CD14-positive monocyte (primary cell): ENCODE measurements around the gene MYO7B. TPM values are rescaled to one million over a fixed set of nuclear protein-coding genes. Genes with fewer than 3 reads are reported as not detected.

Experiments used
- DNase-seq, 3 donors: peaks; one replicate each; pipeline ENCODE4 v3.0.0-alpha.2; 2011 to 2022
- H2AFZ ChIP-seq: 2 replicates; pipeline ENCODE4 v1.6.0; 2012; ENCODE audit warnings: mild to moderate bottlenecking, low read depth, low read length, inconsistent platforms; ENCODE audit not compliant: insufficient read depth, poor library complexity, severe bottlenecking
- H3K27ac ChIP-seq, 2 donors: 1 replicate in 1 of 2; 2 replicates in 1 of 2; pipeline ENCODE4 v1.5.1; 2012 to 2013; ENCODE audit warnings: low read length in 2 of 2, control low read depth in 1 of 2, inconsistent platforms in 1 of 2, low read depth in 1 of 2, mild to moderate bottlenecking in 1 of 2
- H3K27me3 ChIP-seq, 2 donors: one replicate each; pipeline versions ENCODE4 v1.6.0 to v1.6.1; 2011 to 2013; ENCODE audit warnings: low read length in 2 of 2; ENCODE audit not compliant: control insufficient read depth in 2 of 2, insufficient read depth in 2 of 2
- H3K36me3 ChIP-seq, 2 donors: replicated peaks in 1 of 2; 1 replicate in 1 of 2; 2 replicates in 1 of 2; pipeline versions ENCODE4 v1.5.1 to v1.6.1; 2012 to 2013; ENCODE audit warnings: low read length in 2 of 2, control low read depth in 1 of 2, inconsistent platforms in 1 of 2, mild to moderate bottlenecking in 1 of 2; ENCODE audit not compliant: insufficient read depth in 2 of 2, control insufficient read depth in 1 of 2
- H3K4me1 ChIP-seq, 2 donors: 1 replicate in 1 of 2; 2 replicates in 1 of 2; pipeline versions ENCODE4 v1.5.1 to v1.6.1; 2012 to 2013; ENCODE audit warnings: low read length in 2 of 2, control low read depth in 1 of 2, inconsistent platforms in 1 of 2, mild to moderate bottlenecking in 1 of 2, moderate library complexity in 1 of 2; ENCODE audit not compliant: insufficient read depth in 2 of 2, control insufficient read depth in 1 of 2
- H3K4me2 ChIP-seq: replicated peaks from 2 replicates; pipeline ENCODE3; 2012; ENCODE audit warnings: low read length, moderate library complexity, mild to moderate bottlenecking; ENCODE audit not compliant: poor library complexity, severe bottlenecking; ENCODE audit errors: extremely low read depth
- H3K4me3 ChIP-seq, 3 experiments: fragments of 200-600 bp in 1 of 3; sonication (generic) in 1 of 3; replicated peaks in 1 of 3; 1 replicate in 2 of 3; 2 replicates in 1 of 3; pipeline ENCODE4 v1.5.1; 2011 to 2013; ENCODE audit warnings: low read length in 3 of 3, mild to moderate bottlenecking in 3 of 3, control low read depth in 2 of 3, low read depth in 2 of 3, inconsistent platforms in 1 of 3, moderate library complexity in 1 of 3
- H3K79me2 ChIP-seq: 2 replicates; pipeline ENCODE4 v1.6.0; 2012; ENCODE audit warnings: mild to moderate bottlenecking, control low read depth, inconsistent platforms, low read length, moderate library complexity; ENCODE audit not compliant: insufficient read depth
- H3K9ac ChIP-seq: 2 replicates; pipeline ENCODE4 v1.6.0; 2017; ENCODE audit warnings: low read length, mild to moderate bottlenecking; ENCODE audit not compliant: insufficient read depth, poor library complexity, severe bottlenecking
- H3K9me3 ChIP-seq, 2 donors: replicated peaks in 1 of 2; 1 replicate in 1 of 2; 2 replicates in 1 of 2; pipeline versions ENCODE4 v1.5.1 to v1.6.1; 2012 to 2013; ENCODE audit warnings: low read length in 2 of 2, control low read depth in 1 of 2; ENCODE audit not compliant: control insufficient read depth in 1 of 2, insufficient read depth in 1 of 2
- H4K20me1 ChIP-seq: 2 replicates; pipeline ENCODE4 v1.6.0; 2012; ENCODE audit warnings: mild to moderate bottlenecking, low read length, control low read depth, moderate library complexity; ENCODE audit not compliant: insufficient read depth
- H3K27ac Mint-ChIP-seq, 7 donors: one replicate each; pipeline ENCODE4 v1.8.0; 2020; ENCODE audit warnings: mild to moderate bottlenecking in 7 of 7, mixed read lengths in 7 of 7, moderate library complexity in 6 of 7, inconsistent platforms in 2 of 7
- H3K27me3 Mint-ChIP-seq, 3 donors: one replicate each; pipeline ENCODE4 v1.8.0; 2021 to 2022; ENCODE audit warnings: low read depth in 3 of 3, mild to moderate bottlenecking in 3 of 3, mixed read lengths in 3 of 3, moderate library complexity in 3 of 3, inconsistent platforms in 1 of 3
- H3K36me3 Mint-ChIP-seq, 2 donors: one replicate each; pipeline ENCODE4 v1.8.0; 2020; ENCODE audit warnings: mixed read lengths in 2 of 2, inconsistent platforms in 1 of 2, mild to moderate bottlenecking in 1 of 2
- H3K4me1 Mint-ChIP-seq: one replicate; pipeline ENCODE4 v1.8.0; 2020; ENCODE audit warnings: mild to moderate bottlenecking, mixed read lengths
- H3K4me3 Mint-ChIP-seq, 2 donors: one replicate each; pipeline ENCODE4 v1.8.0; 2020; ENCODE audit warnings: mild to moderate bottlenecking in 2 of 2, mixed read lengths in 2 of 2, moderate library complexity in 1 of 2
- H3K9me3 Mint-ChIP-seq, 7 donors: one replicate each; pipeline ENCODE4 v1.8.0; 2020 to 2022; ENCODE audit warnings: mixed read lengths in 7 of 7, mild to moderate bottlenecking in 6 of 7, moderate library complexity in 6 of 7, inconsistent platforms in 2 of 7
- WGBS: methylation state at CpG from one replicate; pipeline ENCODE4 v1.1.5; 2013; ENCODE audit warnings: missing lambda C conversion rate; ENCODE audit not compliant: insufficient coverage; 5-methylcytosine and 5-hydroxymethylcytosine counted together
- intact Hi-C, 2 donors: fragments of 100-400 bp; cut with micrococcal nuclease; formaldehyde crosslinking; loops; one replicate each; pipeline versions ENCODE4 v1.15.0 to v1.15.1; 2023
- polyA plus RNA-seq, 3 donors: library from polyadenylated mRNA; depleted of rRNA in 1 of 3; unstranded in 2 of 3; stranded (reverse) in 1 of 3; fragments of 300-500 nt in 2 of 3; fragments of >200 nt in 1 of 3; fragmentation: Illumina TruSeq in 2 of 3; gene quantifications; 1 replicate in 2 of 3; 2 replicates in 1 of 3; pipeline ENCODE4 v1.2.3, GENCODE V29; 2012 to 2021
- TF ChIP-seq, protein P1 (sequence below): fragments of 200-600 bp; IDR thresholded peaks from one replicate; pipeline ENCODE4 v1.8.0; 2022; ENCODE audit warnings: antibody characterized with exemption, mild to moderate bottlenecking

MYO7B gene
- polyA plus RNA-seq, 3 donors, result 7.3 to 9.8 (median 9.0) TPM

- H3K4me1 Mint-ChIP-seq, result peaks cover 25% of the 10 kb centered on the region
- Histone ChIP-seq H3K4me3 (no peak overlapping the region), H3K36me3 (no peaks in the 10 kb centered on the region), H2AFZ (no peak overlapping the region), H3K9ac (no peak overlapping the region), H4K20me1 (no peaks in the 10 kb centered on the region), H3K4me1 (peaks cover 19 to 34% of the 10 kb centered on the region in 2 donors), H3K27me3 (no peaks in the 10 kb centered on the region), H3K4me2 (no peak overlapping the region), H3K9me3 (no peaks in the 10 kb centered on the region), H3K79me2 (no peaks in the 10 kb centered on the region), H3K27ac (no peak overlapping the region)
- H3K27me3 Mint-ChIP-seq, result peaks cover 0 to 9% (median 1%) of the 10 kb centered on the region in 3 donors
- no peaks in the 10 kb centered on the region for H3K36me3 Mint-ChIP-seq
- no peaks in the 10 kb centered on the region for H3K9me3 Mint-ChIP-seq
- no peak for DNase-seq
- intact Hi-C loops, result no loop called here
- H3K4me3 Mint-ChIP-seq, result no peak overlapping the region
- WGBS, result 92% methylated on average over 17 of the region's 19 CpGs
- peak overlapping the region in 3 of 7 donors; percentile 14 to 48 (median 45) for H3K27ac Mint-ChIP-seq
- TF ChIP-seq, protein P1, sequence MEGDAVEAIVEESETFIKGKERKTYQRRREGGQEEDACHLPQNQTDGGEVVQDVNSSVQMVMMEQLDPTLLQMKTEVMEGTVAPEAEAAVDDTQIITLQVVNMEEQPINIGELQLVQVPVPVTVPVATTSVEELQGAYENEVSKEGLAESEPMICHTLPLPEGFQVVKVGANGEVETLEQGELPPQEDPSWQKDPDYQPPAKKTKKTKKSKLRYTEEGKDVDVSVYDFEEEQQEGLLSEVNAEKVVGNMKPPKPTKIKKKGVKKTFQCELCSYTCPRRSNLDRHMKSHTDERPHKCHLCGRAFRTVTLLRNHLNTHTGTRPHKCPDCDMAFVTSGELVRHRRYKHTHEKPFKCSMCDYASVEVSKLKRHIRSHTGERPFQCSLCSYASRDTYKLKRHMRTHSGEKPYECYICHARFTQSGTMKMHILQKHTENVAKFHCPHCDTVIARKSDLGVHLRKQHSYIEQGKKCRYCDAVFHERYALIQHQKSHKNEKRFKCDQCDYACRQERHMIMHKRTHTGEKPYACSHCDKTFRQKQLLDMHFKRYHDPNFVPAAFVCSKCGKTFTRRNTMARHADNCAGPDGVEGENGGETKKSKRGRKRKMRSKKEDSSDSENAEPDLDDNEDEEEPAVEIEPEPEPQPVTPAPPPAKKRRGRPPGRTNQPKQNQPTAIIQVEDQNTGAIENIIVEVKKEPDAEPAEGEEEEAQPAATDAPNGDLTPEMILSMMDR, result no peak
Measured at GRCh38 chr2:127644066-127645025, 108.9 kb downstream of the MYO7B start.

DNA sequence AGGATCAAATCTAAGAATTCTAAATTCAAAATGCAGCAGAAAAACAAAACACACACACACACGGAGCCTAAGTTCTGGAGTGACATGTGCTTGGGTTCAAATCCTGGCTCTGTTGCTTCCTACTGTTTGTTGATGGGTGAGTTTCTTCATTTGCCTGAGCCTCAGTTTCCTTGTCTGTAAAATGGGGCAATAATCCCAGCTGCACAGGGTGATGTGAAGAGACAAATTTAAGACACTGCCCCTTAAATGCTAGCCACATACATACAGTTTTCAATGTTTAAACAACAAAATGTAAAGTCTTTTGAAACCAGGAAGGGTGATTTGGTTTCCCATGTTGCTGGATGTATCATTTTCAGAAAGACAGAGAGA lies 109.5 kb downstream of the MYO7B start:
- no peak for DNase-seq
- Histone ChIP-seq H3K4me2 (no peak overlapping the region), H3K27me3 (no peaks in the 10 kb centered on the region), H3K79me2 (no peaks in the 10 kb centered on the region), H3K9me3 (no peaks in the 10 kb centered on the region), H3K9ac (no peak overlapping the region), H3K4me1 (peaks cover 24 to 34% of the 10 kb centered on the region in 2 donors), H2AFZ (no peak overlapping the region), H3K36me3 (no peaks in the 10 kb centered on the region), H3K4me3 (no peak overlapping the region), H3K27ac (no peak overlapping the region), H4K20me1 (no peaks in the 10 kb centered on the region)
- no peaks in the 10 kb centered on the region for H3K9me3 Mint-ChIP-seq
- H3K27me3 Mint-ChIP-seq, result peaks cover 0 to 9% (median 1%) of the 10 kb centered on the region in 3 donors
- no peak overlapping the region for H3K4me3 Mint-ChIP-seq
- no peaks in the 10 kb centered on the region for H3K36me3 Mint-ChIP-seq
- TF ChIP-seq, protein P1, result no peak
- intact Hi-C loops, result no loop called here
- WGBS, result no CpG with 5 or more reads among the region's 1 CpG
- H3K27ac Mint-ChIP-seq, result peak overlapping the region in 2 of 7 donors; percentile 31 to 48
- peaks cover 29% of the 10 kb centered on the region for H3K4me1 Mint-ChIP-seq
